HG03460 (cell line): ENCODE measurements around the gene TMEM170B.

Experiments
- ATAC-seq: cut with Tn5 transposase; IDR thresholded peaks from one replicate; pipeline ENCODE4 v1.9.1; 2021; ENCODE audit not compliant: unreplicated experiment

Gene TMEM170B

GRCh38 chr6:11609324-11610071, 71.9 kb downstream of the TMEM170B start:
- ATAC-seq: no peak

GRCh38 chr6:11613336-11613735, 75.8 kb downstream of the TMEM170B start:
- ATAC-seq: no peak

- no peak for ATAC-seq
Observed at GRCh38 chr6:11613858-11614257, 76.3 kb downstream of the TMEM170B start.

- ATAC-seq: no peak
Observed at GRCh38 chr6:11614534-11615213, 77.1 kb downstream of the TMEM170B start.

- no peak for ATAC-seq
Observed at GRCh38 chr6:11615214-11615602, 77.7 kb downstream of the TMEM170B start.

GRCh38 chr6:11616200-11616611, 78.7 kb downstream of the TMEM170B start:
- no peak for ATAC-seq

GRCh38 chr6:11618533-11618932, 81.0 kb downstream of the TMEM170B start:
- ATAC-seq: no peak

- no peak for ATAC-seq
Observed at GRCh38 chr6:11621119-11621518, 83.6 kb downstream of the TMEM170B start.

- ATAC-seq: no peak
Observed at GRCh38 chr6:11622156-11622555, 84.6 kb downstream of the TMEM170B start.

GRCh38 chr6:11623272-11623671, 85.7 kb downstream of the TMEM170B start:
- ATAC-seq: no peak

GRCh38 chr6:11625302-11625701, 87.8 kb downstream of the TMEM170B start:
- ATAC-seq: no peak

GRCh38 chr6:11626356-11626755, 88.8 kb downstream of the TMEM170B start:
- no peak for ATAC-seq

- no peak for ATAC-seq
Observed at GRCh38 chr6:11628562-11628961, 91.0 kb downstream of the TMEM170B start.

GRCh38 chr6:11631008-11631407, 93.5 kb downstream of the TMEM170B start:
- ATAC-seq: no peak

GRCh38 chr6:11631539-11631938, 94.0 kb downstream of the TMEM170B start:
- ATAC-seq: no peak

- no peak for ATAC-seq
Observed at GRCh38 chr6:11632231-11632630, 94.7 kb downstream of the TMEM170B start.

GRCh38 chr6:11632795-11633511, 95.4 kb downstream of the TMEM170B start:
- no peak for ATAC-seq
